GM20000 (cell line): ENCODE data around the gene NFIB.

Source experiments
- DNase-seq: peaks from one replicate; pipeline ENCODE4 v3.0.0; 2012; ENCODE audit warnings: low spot score
- TF ChIP-seq, protein P1 (sequence below): IDR thresholded peaks from 2 replicates; pipeline ENCODE4 v1.5.1; 2012; ENCODE audit warnings: mild to moderate bottlenecking, control low read depth; ENCODE audit errors: extremely low read depth, missing control alignments

Gene NFIB

DNA sequence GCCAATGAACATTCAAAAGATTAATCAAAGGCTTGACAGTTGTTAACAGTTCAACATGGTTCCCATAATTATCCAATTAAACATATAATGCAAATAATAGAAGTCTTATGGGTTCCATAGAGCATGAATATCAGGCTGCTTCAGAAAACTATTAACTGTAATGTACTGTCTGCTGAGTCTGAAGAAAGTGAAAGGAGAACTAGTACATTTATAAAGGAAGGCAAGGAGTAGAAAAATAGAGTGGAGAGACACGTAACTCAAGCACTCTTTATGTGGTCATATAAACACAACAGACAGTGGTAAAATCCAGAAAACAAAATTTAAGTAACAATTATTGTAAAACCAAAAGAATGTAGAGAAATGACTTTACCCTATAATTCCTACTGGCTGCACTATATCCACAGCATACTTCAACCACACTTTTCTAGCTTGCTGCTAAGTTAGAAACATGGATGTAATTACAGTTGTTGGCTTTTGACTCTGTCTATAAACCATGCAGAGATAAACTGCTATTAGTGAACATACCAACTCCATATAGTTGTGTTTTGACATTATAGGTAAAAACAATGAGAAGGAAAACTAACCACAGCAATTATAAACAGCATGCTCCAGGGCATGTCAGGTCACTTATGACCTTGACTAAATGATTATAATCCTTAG, 32.7 kb downstream of the NFIB start:
- TF ChIP-seq, protein P1, sequence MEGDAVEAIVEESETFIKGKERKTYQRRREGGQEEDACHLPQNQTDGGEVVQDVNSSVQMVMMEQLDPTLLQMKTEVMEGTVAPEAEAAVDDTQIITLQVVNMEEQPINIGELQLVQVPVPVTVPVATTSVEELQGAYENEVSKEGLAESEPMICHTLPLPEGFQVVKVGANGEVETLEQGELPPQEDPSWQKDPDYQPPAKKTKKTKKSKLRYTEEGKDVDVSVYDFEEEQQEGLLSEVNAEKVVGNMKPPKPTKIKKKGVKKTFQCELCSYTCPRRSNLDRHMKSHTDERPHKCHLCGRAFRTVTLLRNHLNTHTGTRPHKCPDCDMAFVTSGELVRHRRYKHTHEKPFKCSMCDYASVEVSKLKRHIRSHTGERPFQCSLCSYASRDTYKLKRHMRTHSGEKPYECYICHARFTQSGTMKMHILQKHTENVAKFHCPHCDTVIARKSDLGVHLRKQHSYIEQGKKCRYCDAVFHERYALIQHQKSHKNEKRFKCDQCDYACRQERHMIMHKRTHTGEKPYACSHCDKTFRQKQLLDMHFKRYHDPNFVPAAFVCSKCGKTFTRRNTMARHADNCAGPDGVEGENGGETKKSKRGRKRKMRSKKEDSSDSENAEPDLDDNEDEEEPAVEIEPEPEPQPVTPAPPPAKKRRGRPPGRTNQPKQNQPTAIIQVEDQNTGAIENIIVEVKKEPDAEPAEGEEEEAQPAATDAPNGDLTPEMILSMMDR = no peak
- DNase-seq = no peak

DNA sequence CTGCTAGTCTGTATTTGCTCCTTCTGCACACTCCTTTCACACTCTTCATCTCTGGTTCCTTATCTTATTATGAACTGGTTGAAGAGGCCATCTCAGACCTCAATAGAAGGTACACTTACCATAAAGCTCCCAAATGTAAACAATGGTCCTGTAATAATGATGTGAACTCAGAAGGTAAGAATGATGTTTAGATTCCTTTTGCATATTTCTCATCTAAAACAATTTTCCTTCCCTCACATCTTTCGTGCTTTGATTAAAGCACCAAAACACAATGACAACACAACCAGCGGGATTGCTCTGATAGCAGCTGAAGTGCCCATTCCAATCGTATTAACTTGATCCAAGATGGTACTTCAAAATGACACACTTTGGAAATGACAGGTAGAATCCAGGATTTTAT, 34.3 kb downstream of the NFIB start:
- TF ChIP-seq, protein P1 = no peak
- DNase-seq = no peak

DNA sequence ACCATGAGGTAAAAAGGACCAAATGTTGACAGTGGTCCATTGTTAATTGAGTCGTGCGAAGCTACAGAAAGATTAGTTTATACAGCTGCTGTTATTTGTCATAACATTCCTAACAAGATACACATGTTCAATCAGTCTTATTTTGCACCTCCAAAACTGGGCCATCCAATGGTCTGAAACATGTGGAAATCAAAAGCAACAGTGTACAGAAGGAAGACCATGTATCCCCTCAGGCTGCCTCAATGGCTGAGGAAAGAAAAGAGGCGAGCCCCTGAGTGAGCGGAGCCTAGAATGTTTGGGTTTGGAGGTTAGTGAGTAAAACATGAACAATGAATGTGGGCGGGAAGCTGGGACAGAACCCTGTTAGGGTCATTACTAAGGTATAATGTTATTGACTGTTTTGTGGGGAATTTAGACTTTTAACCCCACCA, 35.6 kb downstream of the NFIB start:
- no peak for DNase-seq
- TF ChIP-seq, protein P1 = no peak

DNA sequence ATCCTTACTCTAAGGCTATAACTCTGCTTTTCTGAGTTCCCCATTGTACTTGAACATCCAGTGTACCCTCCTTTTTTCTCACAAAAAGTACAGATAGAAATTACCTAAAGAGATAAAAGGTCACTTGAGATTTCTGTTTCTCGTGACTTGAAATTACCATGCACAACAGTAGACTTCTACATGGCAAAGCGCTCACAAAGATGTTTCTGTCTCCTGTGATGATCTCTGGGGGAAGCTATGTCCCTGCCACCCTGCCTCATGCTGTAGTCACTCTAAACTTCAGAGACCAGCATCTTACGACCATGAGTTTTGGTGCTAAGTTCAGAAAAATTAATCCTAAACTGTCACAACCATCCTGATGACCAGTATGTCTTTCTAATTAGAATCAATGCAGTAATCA, 36.2 kb downstream of the NFIB start:
- TF ChIP-seq, protein P1 = no peak
- no peak for DNase-seq

DNA sequence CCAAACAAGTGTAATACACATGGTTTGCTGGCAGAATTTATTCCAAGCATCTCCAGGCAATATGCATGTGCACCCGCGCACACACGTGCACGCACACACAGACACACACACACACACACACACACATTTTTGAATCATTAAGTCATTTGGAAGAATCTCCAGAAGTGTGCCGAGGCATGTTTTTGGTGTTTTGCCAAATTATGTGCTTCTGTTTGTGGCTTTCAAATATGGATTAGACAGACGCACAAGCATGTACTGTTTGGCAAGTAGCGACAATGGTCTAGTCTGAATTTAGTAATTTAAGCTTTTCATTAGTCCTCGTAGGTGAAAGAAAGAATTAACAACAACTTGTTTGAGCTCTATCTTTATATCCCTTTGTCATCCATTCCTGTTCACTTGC, 36.7 kb downstream of the NFIB start:
- TF ChIP-seq, protein P1 = no peak
- DNase-seq = no peak

DNA sequence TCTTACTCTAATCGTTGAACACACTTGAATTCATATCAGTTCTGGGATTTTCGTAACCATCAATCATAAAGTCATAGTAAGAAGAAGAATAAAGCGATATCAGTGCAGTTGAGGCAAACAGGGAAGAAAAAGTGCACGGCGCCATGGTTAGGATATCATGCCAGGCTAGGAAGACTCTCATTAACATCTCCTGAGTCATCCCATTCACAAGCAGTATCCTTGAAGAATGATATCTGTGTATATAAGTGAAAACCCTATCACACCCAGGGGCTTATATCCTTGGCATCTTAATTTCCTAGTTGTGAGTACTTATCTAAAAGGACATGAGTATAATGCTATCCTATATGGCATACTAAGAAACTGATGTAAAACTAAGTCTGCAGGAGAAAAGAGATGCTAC, 38.6 kb downstream of the NFIB start:
- TF ChIP-seq, protein P1 = no peak
- DNase-seq = no peak

DNA sequence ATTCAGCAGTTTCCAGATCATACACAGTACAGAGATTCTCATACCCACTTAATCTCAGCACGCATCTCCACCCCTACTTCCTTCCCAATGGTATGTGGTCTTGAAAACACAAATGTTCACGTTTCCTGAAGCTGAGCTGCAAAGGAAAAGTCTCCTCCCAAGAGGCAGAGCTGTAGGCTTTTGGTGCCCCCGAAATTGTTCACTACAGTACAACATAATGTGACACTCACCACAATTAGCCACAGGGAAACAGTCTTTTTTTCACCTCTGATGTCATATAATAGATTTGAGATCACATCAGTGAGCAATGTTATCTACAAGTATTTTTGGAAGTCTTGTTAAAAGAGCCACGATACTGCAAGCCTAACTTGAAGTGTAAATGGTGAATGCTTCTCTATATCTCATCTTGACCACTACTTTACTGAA, 40.2 kb downstream of the NFIB start:
- no peak for DNase-seq
- TF ChIP-seq, protein P1 = no peak
